Upper lobe of left lung (tissue), 4 donors: ENCODE results near the gene FUT8.

Experiments
- CTCF ChIP-seq, 6 experiments: fragments of 450-650 bp in 4 of 6; fragments of 200-600 bp in 2 of 6; sonication (generic) in 2 of 6; IDR thresholded peaks; one replicate each; pipeline ENCODE4 v1.5.1; 2016 to 2019; ENCODE audit warnings: antibody characterized with exemption in 6 of 6
- EP300 ChIP-seq, 4 donors: sonication (generic); formaldehyde crosslinking; IDR thresholded peaks; one replicate each; pipeline ENCODE4 v1.5.1; 2017; ENCODE audit warnings: antibody characterized with exemption in 4 of 4, control low read depth in 2 of 4
- POLR2A ChIP-seq, 4 donors: fragments of 450-650 bp; IDR thresholded peaks; one replicate each; pipeline ENCODE4 v1.5.1; 2016 to 2017; ENCODE audit warnings: antibody characterized with exemption in 4 of 4, mild to moderate bottlenecking in 2 of 4
- POLR2AphosphoS5 ChIP-seq, 2 donors: sonication (generic); formaldehyde crosslinking; IDR thresholded peaks; one replicate each; pipeline ENCODE4 v1.5.1; 2017; ENCODE audit warnings: antibody characterized with exemption in 2 of 2

GRCh38 chr14:65425885-65426284, 13.4 kb downstream of the FUT8 start:
- TF ChIP-seq CTCF (IDR thresholded peaks at IDR 0.05), result no peak
- no peak for TF ChIP-seq EP300 (IDR thresholded peaks at IDR 0.05)
- TF ChIP-seq POLR2AphosphoS5 (IDR thresholded peaks at IDR 0.05), result no peak
- TF ChIP-seq POLR2A (IDR thresholded peaks at IDR 0.05), result no peak
